CD4-positive, CD25-positive, alpha-beta regulatory T cell (primary cell): ENCODE data around the gene SUPT4H1. TPM values are rescaled to one million over a fixed set of nuclear protein-coding genes. Genes with fewer than 3 reads are reported as not detected.
A peak's percentile ranks its signal among the peaks of the same experiment; 100 is the strongest.

ENCODE experiments used
- ATAC-seq, 2 donors: fragments of 150-1000 bp; cut with Tn5 transposase; one replicate each; pipeline ENCODE4 v1.10.0; 2021; ENCODE audit warnings: low read depth in 2 of 2, moderate number of reproducible peaks in 2 of 2, moderate library complexity in 1 of 2
- DNase-seq, 3 donors: peaks; one replicate each; pipeline versions ENCODE4 v3.0.0 to v3.0.0-alpha.2; 2012 to 2022; ENCODE audit warnings: mixed read lengths in 1 of 3
- H3K27ac ChIP-seq: one replicate; pipeline ENCODE4 v1.7.0; 2013; ENCODE audit warnings: mild to moderate bottlenecking, low read length; ENCODE audit not compliant: insufficient read depth, poor library complexity, severe bottlenecking
- H3K27me3 ChIP-seq: one replicate; pipeline ENCODE4 v1.7.0; 2013; ENCODE audit warnings: low read length; ENCODE audit not compliant: control insufficient read depth, insufficient read depth
- H3K36me3 ChIP-seq: one replicate; pipeline ENCODE4 v1.7.0; 2013; ENCODE audit warnings: mild to moderate bottlenecking, low read length, moderate library complexity; ENCODE audit not compliant: control insufficient read depth, insufficient read depth
- H3K4me1 ChIP-seq: 2 replicates; pipeline ENCODE4 v1.7.0; 2013; ENCODE audit warnings: mild to moderate bottlenecking, low read length; ENCODE audit not compliant: insufficient read depth, control insufficient read depth, poor library complexity, severe bottlenecking
- H3K4me3 ChIP-seq: one replicate; pipeline ENCODE4 v1.7.0; 2013; ENCODE audit warnings: low read depth, mild to moderate bottlenecking, low read length, moderate library complexity
- H3K9me3 ChIP-seq, 2 experiments: 1 replicate in 1 of 2; 2 replicates in 1 of 2; pipeline ENCODE4 v1.7.0; 2013; ENCODE audit warnings: low read length in 2 of 2, mild to moderate bottlenecking in 1 of 2, moderate library complexity in 1 of 2; ENCODE audit not compliant: control insufficient read depth in 2 of 2
- H3K27ac Mint-ChIP-seq, 3 donors: one replicate each; pipeline ENCODE4 v1.8.0; 2020 to 2022; ENCODE audit warnings: mild to moderate bottlenecking in 3 of 3, mixed read lengths in 3 of 3, moderate library complexity in 2 of 3
- H3K27me3 Mint-ChIP-seq: one replicate; pipeline ENCODE4 v1.8.0; 2022; ENCODE audit warnings: mild to moderate bottlenecking, mixed read lengths
- H3K36me3 Mint-ChIP-seq: one replicate; pipeline ENCODE4 v1.8.0; 2020; ENCODE audit warnings: mixed read lengths
- H3K4me1 Mint-ChIP-seq, 4 donors: one replicate each; pipeline ENCODE4 v1.8.0; 2020 to 2022; ENCODE audit warnings: mixed read lengths in 4 of 4, mild to moderate bottlenecking in 1 of 4
- H3K4me3 Mint-ChIP-seq, 4 donors: one replicate each; pipeline ENCODE4 v1.8.0; 2020 to 2022; ENCODE audit warnings: mild to moderate bottlenecking in 4 of 4, mixed read lengths in 4 of 4, moderate library complexity in 3 of 4
- H3K9me3 Mint-ChIP-seq, 7 donors: one replicate each; pipeline ENCODE4 v1.8.0; 2020 to 2022; ENCODE audit warnings: mixed read lengths in 7 of 7, mild to moderate bottlenecking in 3 of 7, moderate library complexity in 2 of 7
- polyA plus RNA-seq, 4 donors: library from polyadenylated mRNA; unstranded; fragments of 300-500 nt; fragmentation: Illumina TruSeq; gene quantifications; one replicate each; pipeline ENCODE4 v1.2.3, GENCODE V29; 2021
- total RNA-seq: library from RNA; stranded (reverse); gene quantifications from one replicate; pipeline ENCODE4 v1.2.3, GENCODE V29; 2022

SUPT4H1 gene
- total and polyA plus RNA-seq, 5 donors from 2014 or later, result 52.6 to 177 (median 126) TPM

GRCh38 chr17:58384897-58385296 is 32.9 kb upstream of the SUPT4H1 start:
- no peaks in the 10 kb centered on the region for H3K27me3 ChIP-seq
- H3K36me3 Mint-ChIP-seq, result peaks cover 4% of the 10 kb centered on the region
- peaks cover 11 to 25% (median 19%) of the 10 kb centered on the region in 4 donors for H3K4me1 Mint-ChIP-seq
- no peak overlapping the region for H3K27ac ChIP-seq
- H3K9me3 Mint-ChIP-seq, result peaks cover 0 to 2% (median 0%) of the 10 kb centered on the region in 7 donors
- H3K27ac Mint-ChIP-seq, result no peak overlapping the region
- no peaks in the 10 kb centered on the region for H3K27me3 Mint-ChIP-seq
- peaks cover 7% of the 10 kb centered on the region for H3K4me1 ChIP-seq
- ATAC-seq (no peak), DNase-seq (no peak)
- no peaks in the 10 kb centered on the region for H3K9me3 ChIP-seq
- H3K36me3 ChIP-seq, result no peaks in the 10 kb centered on the region
- no peak overlapping the region for H3K4me3 ChIP-seq
- no peak overlapping the region for H3K4me3 Mint-ChIP-seq

GRCh38 chr17:58383892-58384462 is 32.0 kb upstream of the SUPT4H1 start:
- H3K27ac ChIP-seq, result no peak overlapping the region

GRCh38 chr17:58382872-58383242 is 30.9 kb upstream of the SUPT4H1 start:
- H3K36me3 ChIP-seq, result no peaks in the 10 kb centered on the region
- H3K27me3 ChIP-seq, result no peaks in the 10 kb centered on the region
- Mint-ChIP-seq H3K4me3 (peak overlapping the region in 1 of 4 donors; percentile 5), H3K27ac (peak overlapping the region; percentile 67 to 92 (median 74)), H3K9me3 (no peaks in the 10 kb centered on the region), H3K4me1 (peaks cover 11 to 37% (median 29%) of the 10 kb centered on the region in 4 donors), H3K27me3 (no peaks in the 10 kb centered on the region), H3K36me3 (peaks cover 4% of the 10 kb centered on the region)
- DNase-seq (no peak), ATAC-seq (no peak)
- no peak overlapping the region for H3K4me3 ChIP-seq
- no peaks in the 10 kb centered on the region for H3K9me3 ChIP-seq
- H3K4me1 ChIP-seq, result peaks cover 7% of the 10 kb centered on the region
- H3K27ac ChIP-seq, result no peak overlapping the region

More at GRCh38 chr17:58383892-58384462, 32.0 kb upstream of the SUPT4H1 start:
- Mint-ChIP-seq H3K4me3 (no peak overlapping the region), H3K27ac (peak overlapping the region in 1 of 3 donors; percentile 50), H3K36me3 (peaks cover 4% of the 10 kb centered on the region), H3K4me1 (peaks cover 11 to 32% (median 28%) of the 10 kb centered on the region in 4 donors), H3K27me3 (no peaks in the 10 kb centered on the region), H3K9me3 (peaks cover 0 to under 1% (median 0%) of the 10 kb centered on the region in 7 donors)
- Histone ChIP-seq H3K36me3 (no peaks in the 10 kb centered on the region), H3K4me1 (peaks cover 7% of the 10 kb centered on the region), H3K9me3 (no peaks in the 10 kb centered on the region), H3K4me3 (no peak overlapping the region), H3K27me3 (no peaks in the 10 kb centered on the region)
- DNase-seq, result no peak
- ATAC-seq, result no peak

- Mint-ChIP-seq H3K4me1 (peaks cover 11 to 40% (median 28%) of the 10 kb centered on the region in 4 donors), H3K27ac (peak overlapping the region; percentile 67 to 92 (median 74)), H3K36me3 (no peaks in the 10 kb centered on the region), H3K9me3 (no peaks in the 10 kb centered on the region), H3K27me3 (no peaks in the 10 kb centered on the region), H3K4me3 (peak overlapping the region in 3 of 4 donors; percentile 5 to 16 (median 10))
- Histone ChIP-seq H3K27ac (peak overlapping the region; percentile 45), H3K27me3 (no peaks in the 10 kb centered on the region), H3K9me3 (no peaks in the 10 kb centered on the region), H3K4me1 (peaks cover 7% of the 10 kb centered on the region), H3K36me3 (no peaks in the 10 kb centered on the region), H3K4me3 (peak overlapping the region; percentile 8)
- peak in 1 of 3 donors; percentile 61 for DNase-seq
- ATAC-seq, result peak; percentile 52 to 68
Observed at GRCh38 chr17:58382108-58382871, 30.3 kb upstream of the SUPT4H1 start.

GRCh38 chr17:58381124-58382035 is 29.4 kb upstream of the SUPT4H1 start:
- Histone ChIP-seq H3K27ac (no peak overlapping the region), H3K4me1 (peaks cover 7% of the 10 kb centered on the region), H3K4me3 (no peak overlapping the region), H3K9me3 (no peaks in the 10 kb centered on the region), H3K36me3 (no peaks in the 10 kb centered on the region), H3K27me3 (no peaks in the 10 kb centered on the region)
- DNase-seq (no peak), ATAC-seq (no peak)
- Mint-ChIP-seq H3K36me3 (no peaks in the 10 kb centered on the region), H3K4me1 (peaks cover 11 to 40% (median 28%) of the 10 kb centered on the region in 4 donors), H3K27me3 (no peaks in the 10 kb centered on the region), H3K4me3 (no peak overlapping the region), H3K9me3 (no peaks in the 10 kb centered on the region), H3K27ac (peak overlapping the region; percentile 33 to 74 (median 67))

GRCh38 chr17:58380207-58381123 is 28.5 kb upstream of the SUPT4H1 start:
- peaks cover 11 to 40% (median 28%) of the 10 kb centered on the region in 4 donors for H3K4me1 Mint-ChIP-seq
- Histone ChIP-seq H3K27ac (no peak overlapping the region), H3K9me3 (no peaks in the 10 kb centered on the region), H3K27me3 (no peaks in the 10 kb centered on the region), H3K4me3 (no peak overlapping the region), H3K4me1 (peaks cover 7% of the 10 kb centered on the region), H3K36me3 (no peaks in the 10 kb centered on the region)
- H3K9me3 Mint-ChIP-seq, result no peaks in the 10 kb centered on the region
- H3K27me3 Mint-ChIP-seq, result no peaks in the 10 kb centered on the region
- no peak overlapping the region for H3K27ac Mint-ChIP-seq
- DNase-seq (no peak), ATAC-seq (no peak)
- H3K4me3 Mint-ChIP-seq, result no peak overlapping the region
- no peaks in the 10 kb centered on the region for H3K36me3 Mint-ChIP-seq

- no peak for DNase-seq
- Mint-ChIP-seq H3K9me3 (no peaks in the 10 kb centered on the region), H3K4me3 (no peak overlapping the region), H3K36me3 (peaks cover 6% of the 10 kb centered on the region), H3K27ac (peak overlapping the region in 1 of 3 donors; percentile 60), H3K4me1 (peaks cover 11 to 40% (median 28%) of the 10 kb centered on the region in 4 donors), H3K27me3 (no peaks in the 10 kb centered on the region)
- Histone ChIP-seq H3K9me3 (no peaks in the 10 kb centered on the region), H3K27ac (no peak overlapping the region), H3K4me3 (no peak overlapping the region), H3K4me1 (peaks cover 7% of the 10 kb centered on the region), H3K27me3 (no peaks in the 10 kb centered on the region), H3K36me3 (no peaks in the 10 kb centered on the region)
- ATAC-seq, result no peak
Observed at GRCh38 chr17:58379511-58379824, 27.5 kb upstream of the SUPT4H1 start.
